ENCODE results near the gene CRYBG2. TPM values are rescaled to one million over a fixed set of nuclear protein-coding genes. Genes with fewer than 3 reads are reported as not detected.
"Not testable (repeated sequence)": the region's sequence is repeated elsewhere in the genome, so short reads cannot be mapped to it uniquely, and the experiment has no call there.

CRYBG2 gene
- total and polyA plus RNA-seq, 12 donors: 0.03 to 0.64 TPM; not detected in 10

DNA sequence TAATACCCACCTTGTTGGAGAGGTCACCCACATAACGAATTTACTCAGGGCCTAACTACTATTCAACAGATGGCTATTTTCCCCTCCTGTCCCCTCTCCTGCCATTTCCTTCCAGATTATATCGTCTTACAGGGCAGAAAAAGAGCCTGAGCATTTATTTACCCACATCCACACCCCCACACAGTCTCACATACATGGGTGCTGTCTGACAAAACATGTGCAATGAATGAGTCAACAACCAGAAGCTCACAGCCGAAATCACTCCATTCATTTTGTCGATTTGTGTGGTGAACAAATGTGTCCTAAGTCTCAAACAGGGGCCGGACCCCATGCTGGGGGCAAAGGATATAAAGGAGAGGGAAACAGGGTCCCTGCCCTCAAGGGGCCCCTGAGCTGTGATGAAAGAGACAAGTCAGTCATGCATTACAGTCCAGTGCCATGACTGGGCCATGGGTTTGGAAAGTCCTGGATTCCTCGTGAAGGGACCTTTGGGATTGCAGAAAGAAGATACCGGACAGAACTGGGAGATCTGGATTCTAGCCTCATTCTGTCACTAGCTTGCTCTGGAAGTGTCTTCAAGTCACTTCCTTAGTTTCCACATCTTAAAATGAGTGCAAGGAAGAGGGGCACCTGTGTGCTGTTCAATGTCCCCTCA is 35.0 kb upstream of the CRYBG2 start:
- Histone ChIP-seq H3K27me3 (peaks cover 0 to 34% (median 12%) of the 10 kb centered on the region in 7 donors), H3K4me1 (peaks cover 0 to 9% (median 0%) of the 10 kb centered on the region in 9 donors), H3K36me3 (no peaks in the 10 kb centered on the region), H3K9me3 (no peaks in the 10 kb centered on the region), H3K27ac (no peak overlapping the region), H3K4me3 (no peak overlapping the region)
- TF ChIP-seq, protein P1, sequence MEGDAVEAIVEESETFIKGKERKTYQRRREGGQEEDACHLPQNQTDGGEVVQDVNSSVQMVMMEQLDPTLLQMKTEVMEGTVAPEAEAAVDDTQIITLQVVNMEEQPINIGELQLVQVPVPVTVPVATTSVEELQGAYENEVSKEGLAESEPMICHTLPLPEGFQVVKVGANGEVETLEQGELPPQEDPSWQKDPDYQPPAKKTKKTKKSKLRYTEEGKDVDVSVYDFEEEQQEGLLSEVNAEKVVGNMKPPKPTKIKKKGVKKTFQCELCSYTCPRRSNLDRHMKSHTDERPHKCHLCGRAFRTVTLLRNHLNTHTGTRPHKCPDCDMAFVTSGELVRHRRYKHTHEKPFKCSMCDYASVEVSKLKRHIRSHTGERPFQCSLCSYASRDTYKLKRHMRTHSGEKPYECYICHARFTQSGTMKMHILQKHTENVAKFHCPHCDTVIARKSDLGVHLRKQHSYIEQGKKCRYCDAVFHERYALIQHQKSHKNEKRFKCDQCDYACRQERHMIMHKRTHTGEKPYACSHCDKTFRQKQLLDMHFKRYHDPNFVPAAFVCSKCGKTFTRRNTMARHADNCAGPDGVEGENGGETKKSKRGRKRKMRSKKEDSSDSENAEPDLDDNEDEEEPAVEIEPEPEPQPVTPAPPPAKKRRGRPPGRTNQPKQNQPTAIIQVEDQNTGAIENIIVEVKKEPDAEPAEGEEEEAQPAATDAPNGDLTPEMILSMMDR (IDR thresholded peaks at IDR 0.05): no peak
- no peak for ATAC-seq
- 68 to 76% methylated on average over 7 of the region's 7 CpGs for WGBS, 2 donors
- intact Hi-C loops (cut with DNase I): no loop called here
- DNase-seq: no peak

DNA sequence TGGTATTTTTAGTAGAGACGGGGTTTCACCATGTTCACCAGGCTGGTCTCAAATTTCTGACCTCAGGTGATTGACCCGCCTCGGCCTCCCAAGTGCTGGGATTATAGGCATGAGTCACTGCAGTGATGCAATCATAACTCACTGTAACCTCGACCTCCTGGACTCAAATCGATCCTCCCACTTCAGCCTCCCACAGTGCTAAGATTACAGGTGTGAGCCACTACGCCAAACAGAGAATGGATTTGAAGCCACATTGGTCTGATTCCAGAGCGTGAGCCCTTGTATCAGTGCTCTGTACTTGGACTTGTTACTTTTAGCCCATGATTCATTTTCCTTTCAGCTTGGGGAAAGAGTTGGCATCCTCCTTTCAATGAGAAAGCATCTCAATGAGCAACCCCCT is 33.5 kb upstream of the CRYBG2 start:
- no peak for DNase-seq
- Histone ChIP-seq H3K4me3 (no peak overlapping the region), H3K4me1 (peaks cover 0 to 9% (median 0%) of the 10 kb centered on the region in 9 donors), H3K36me3 (no peaks in the 10 kb centered on the region), H3K27me3 (peaks cover 0 to 42% (median 12%) of the 10 kb centered on the region in 7 donors), H3K9me3 (no peaks in the 10 kb centered on the region), H3K27ac (no peak overlapping the region)
- no peak for ATAC-seq
- intact Hi-C loops (cut with DNase I): no loop called here
- WGBS, 2 donors: 74 to 78% methylated on average over 7 of the region's 7 CpGs
- TF ChIP-seq, protein P1 (IDR thresholded peaks at IDR 0.05): no peak

- H3K27ac ChIP-seq; intact Hi-C loops (cut with DNase I); H3K4me1 ChIP-seq; H3K4me3 ChIP-seq; H3K9me3 ChIP-seq; ATAC-seq; DNase-seq; H3K36me3 ChIP-seq: not testable (repeated sequence)
- WGBS, 2 donors: 75 to 94% methylated on average over 3 of the region's 3 CpGs
- H3K27me3 ChIP-seq: peaks cover 0 to 50% (median 15%) of the 10 kb centered on the region in 7 donors
Observed at GRCh38 chr1:26385063-26385462, 31.1 kb upstream of the CRYBG2 start.

DNA sequence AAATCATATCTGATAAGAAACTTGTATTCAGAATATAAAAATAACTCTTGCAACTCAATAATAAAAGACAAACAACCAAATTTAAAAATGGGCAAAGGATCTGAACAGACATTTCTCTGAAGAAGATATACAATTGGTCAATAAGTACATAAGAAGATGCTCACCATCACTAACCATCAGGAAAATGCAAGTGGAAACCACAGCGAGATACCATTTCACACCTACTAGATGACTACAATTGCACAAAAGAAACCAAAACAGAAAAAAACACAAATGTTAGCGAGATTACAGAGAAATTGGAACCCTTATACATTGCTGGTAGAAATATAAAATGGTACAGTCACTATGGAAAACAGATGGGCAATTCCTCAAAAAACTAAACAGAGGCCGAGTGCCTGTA is 30.1 kb upstream of the CRYBG2 start:
- no peak overlapping the region for H3K4me3 ChIP-seq
- no peaks in the 10 kb centered on the region for H3K36me3 ChIP-seq
- H3K27ac ChIP-seq: no peak overlapping the region
- no peaks in the 10 kb centered on the region for H3K9me3 ChIP-seq
- intact Hi-C loops (cut with DNase I): no loop called here
- TF ChIP-seq, protein P1 (IDR thresholded peaks at IDR 0.05): no peak
- DNase-seq (no peak), ATAC-seq (no peak)
- 84 to 86% methylated on average over 3 of the region's 3 CpGs for WGBS, 2 donors
- peaks cover 0 to 44% (median 15%) of the 10 kb centered on the region in 7 donors for H3K27me3 ChIP-seq
- H3K4me1 ChIP-seq: peaks cover 0 to 11% (median 0%) of the 10 kb centered on the region in 9 donors

DNA sequence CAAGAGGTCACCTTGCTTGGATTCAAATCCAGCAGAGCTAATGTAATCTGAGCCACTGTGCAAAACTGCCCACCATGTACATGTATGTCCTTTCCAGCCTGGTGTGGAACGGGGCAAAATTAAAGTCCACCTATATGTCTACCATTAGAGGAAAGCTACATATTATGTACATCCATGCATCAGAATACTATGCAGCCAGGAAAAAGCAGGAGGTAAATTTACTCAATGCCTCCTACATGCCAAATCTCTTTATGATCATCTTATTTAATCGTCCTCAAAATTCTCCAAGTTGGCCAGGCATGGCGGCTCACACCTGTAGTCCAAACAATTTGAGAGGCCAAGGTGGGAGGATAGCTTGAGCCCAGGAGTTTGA is 24.9 kb upstream of the CRYBG2 start:
- Histone ChIP-seq H3K4me3 (no peak overlapping the region), H3K4me1 (peaks cover 0 to 34% (median 0%) of the 10 kb centered on the region in 9 donors), H3K36me3 (no peaks in the 10 kb centered on the region), H3K27me3 (peaks cover 0 to 35% (median 14%) of the 10 kb centered on the region in 7 donors), H3K9me3 (no peaks in the 10 kb centered on the region), H3K27ac (no peak overlapping the region)
- 94 to 97% methylated on average over 3 of the region's 3 CpGs for WGBS, 2 donors
- DNase-seq (no peak), ATAC-seq (no peak)
- intact Hi-C loops (cut with DNase I): no loop called here
- TF ChIP-seq, protein P1 (IDR thresholded peaks at IDR 0.05): no peak
